PFSK-1 (cell line): ENCODE measurements around the gene RAB30.

Source experiments
- FOXP2 ChIP-seq: optimal IDR thresholded peaks from 2 replicates; pipeline ENCODE3; 2011; ENCODE audit warnings: borderline replicate concordance, control low read depth, inconsistent platforms; ENCODE audit not compliant: insufficient read depth; ENCODE audit errors: extremely low read length, extremely low read depth
- POLR2AphosphoS5 ChIP-seq: IDR thresholded peaks from 2 replicates; pipeline ENCODE4 v1.6.1; 2012; ENCODE audit warnings: low read depth, mild to moderate bottlenecking, control low read depth, low read length, moderate library complexity
- SIN3A ChIP-seq: IDR thresholded peaks from 2 replicates; pipeline ENCODE4 v1.6.1; 2012; ENCODE audit warnings: mild to moderate bottlenecking, low read length, moderate library complexity, borderline replicate concordance; ENCODE audit not compliant: insufficient read depth
- TAF1 ChIP-seq: IDR thresholded peaks from 2 replicates; pipeline ENCODE4 v1.6.1; 2012; ENCODE audit warnings: low read length, control low read depth, borderline replicate concordance; ENCODE audit not compliant: insufficient read depth
- TF ChIP-seq, protein P1 (sequence below), 2 experiments: IDR thresholded peaks; 2 replicates each; pipeline versions ENCODE4 v1.6.1 to v1.8.0; 2011 to 2012; ENCODE audit warnings: low read depth in 2 of 2, low read length in 2 of 2, control low read depth in 1 of 2, inconsistent platforms in 1 of 2, mild to moderate bottlenecking in 1 of 2, moderate library complexity in 1 of 2; ENCODE audit not compliant: insufficient read depth in 1 of 2

The RAB30 gene

DNA sequence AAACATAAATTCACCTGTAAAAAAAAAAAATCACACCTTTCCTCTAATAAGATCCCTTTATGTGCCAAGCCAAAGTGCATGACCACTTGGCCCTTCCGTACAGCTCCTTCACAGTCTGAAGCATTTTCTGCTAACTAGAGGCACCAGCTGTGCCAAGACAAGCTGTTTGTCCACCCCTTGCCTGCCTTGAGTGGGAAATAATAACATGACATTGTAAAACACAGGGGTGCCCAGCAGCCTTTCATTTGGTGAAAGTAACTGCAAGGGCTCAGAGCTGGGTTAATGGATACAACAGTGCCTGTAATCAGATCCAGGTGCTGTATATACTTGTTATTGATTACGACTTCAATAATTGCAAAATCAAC is 110.9 kb downstream of the RAB30 start:
- no peak for TF ChIP-seq TAF1
- TF ChIP-seq, protein P1, sequence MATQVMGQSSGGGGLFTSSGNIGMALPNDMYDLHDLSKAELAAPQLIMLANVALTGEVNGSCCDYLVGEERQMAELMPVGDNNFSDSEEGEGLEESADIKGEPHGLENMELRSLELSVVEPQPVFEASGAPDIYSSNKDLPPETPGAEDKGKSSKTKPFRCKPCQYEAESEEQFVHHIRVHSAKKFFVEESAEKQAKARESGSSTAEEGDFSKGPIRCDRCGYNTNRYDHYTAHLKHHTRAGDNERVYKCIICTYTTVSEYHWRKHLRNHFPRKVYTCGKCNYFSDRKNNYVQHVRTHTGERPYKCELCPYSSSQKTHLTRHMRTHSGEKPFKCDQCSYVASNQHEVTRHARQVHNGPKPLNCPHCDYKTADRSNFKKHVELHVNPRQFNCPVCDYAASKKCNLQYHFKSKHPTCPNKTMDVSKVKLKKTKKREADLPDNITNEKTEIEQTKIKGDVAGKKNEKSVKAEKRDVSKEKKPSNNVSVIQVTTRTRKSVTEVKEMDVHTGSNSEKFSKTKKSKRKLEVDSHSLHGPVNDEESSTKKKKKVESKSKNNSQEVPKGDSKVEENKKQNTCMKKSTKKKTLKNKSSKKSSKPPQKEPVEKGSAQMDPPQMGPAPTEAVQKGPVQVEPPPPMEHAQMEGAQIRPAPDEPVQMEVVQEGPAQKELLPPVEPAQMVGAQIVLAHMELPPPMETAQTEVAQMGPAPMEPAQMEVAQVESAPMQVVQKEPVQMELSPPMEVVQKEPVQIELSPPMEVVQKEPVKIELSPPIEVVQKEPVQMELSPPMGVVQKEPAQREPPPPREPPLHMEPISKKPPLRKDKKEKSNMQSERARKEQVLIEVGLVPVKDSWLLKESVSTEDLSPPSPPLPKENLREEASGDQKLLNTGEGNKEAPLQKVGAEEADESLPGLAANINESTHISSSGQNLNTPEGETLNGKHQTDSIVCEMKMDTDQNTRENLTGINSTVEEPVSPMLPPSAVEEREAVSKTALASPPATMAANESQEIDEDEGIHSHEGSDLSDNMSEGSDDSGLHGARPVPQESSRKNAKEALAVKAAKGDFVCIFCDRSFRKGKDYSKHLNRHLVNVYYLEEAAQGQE (IDR thresholded peaks at IDR 0.05; ENCODE audit: insufficient read depth in 1 of 2, low read depth in 2 of 2, low read length in 2 of 2), result no peak
- no peak for TF ChIP-seq SIN3A
- TF ChIP-seq POLR2AphosphoS5, result no peak
- no peak for TF ChIP-seq FOXP2

DNA sequence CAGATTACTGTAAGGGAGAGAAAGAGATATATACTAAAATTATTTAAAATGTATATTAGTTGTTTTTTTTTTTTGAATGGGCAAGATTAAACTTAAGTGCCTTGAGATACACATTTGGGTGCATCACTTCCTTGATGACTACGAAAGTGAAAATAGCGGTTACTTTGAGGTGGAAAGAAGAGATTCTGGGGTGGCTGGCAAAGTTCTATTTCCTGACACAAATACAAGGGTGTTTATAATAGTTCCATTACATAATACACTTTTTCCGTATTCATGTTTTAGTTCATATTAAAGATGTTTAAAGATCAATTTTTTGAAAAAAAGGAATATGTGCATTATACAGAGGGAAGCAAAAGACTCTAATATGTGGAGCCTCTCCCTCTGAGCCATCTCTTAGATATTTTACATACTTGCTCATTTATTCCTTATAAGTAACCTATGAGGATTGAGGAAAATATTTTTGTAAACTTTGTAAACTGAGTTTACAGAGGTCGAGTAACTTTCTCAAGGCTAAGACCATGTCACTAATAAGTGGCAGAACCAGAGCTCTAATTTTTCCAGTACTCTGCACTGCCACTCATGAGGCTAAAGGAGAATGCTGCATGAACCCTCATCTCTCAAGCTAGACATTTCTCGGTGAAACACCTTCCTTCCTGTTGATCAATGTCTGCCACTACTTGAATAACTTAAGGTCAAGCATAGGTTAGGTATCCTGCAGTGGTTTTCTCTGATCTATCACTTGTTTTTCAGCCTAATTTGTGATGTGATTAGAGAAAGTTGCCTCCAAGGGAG is 111.5 kb downstream of the RAB30 start:
- TF ChIP-seq, protein P1 (IDR thresholded peaks at IDR 0.05; ENCODE audit: insufficient read depth in 1 of 2, low read depth in 2 of 2, low read length in 2 of 2), result no peak
- TF ChIP-seq FOXP2 (no peak), TAF1 (no peak), SIN3A (no peak), POLR2AphosphoS5 (no peak)

DNA sequence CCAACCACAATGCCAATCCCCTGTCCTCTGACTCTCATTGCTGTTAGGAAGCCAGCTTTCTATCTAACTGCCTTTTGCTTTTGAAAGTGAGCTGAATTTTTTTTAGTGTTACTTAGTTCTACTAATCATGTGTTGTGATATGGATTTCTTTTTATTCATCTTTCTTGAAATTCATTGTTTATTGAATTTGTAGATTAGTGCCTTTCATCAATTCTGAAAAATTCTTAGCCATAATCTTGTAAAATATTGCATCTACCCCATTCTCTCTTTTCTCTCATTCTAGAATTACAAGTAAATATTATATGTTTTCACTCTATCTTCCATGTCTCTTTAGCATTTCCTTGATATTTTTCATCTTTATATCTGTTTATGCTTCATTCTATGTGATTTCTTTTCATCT is 122.3 kb downstream of the RAB30 start:
- TF ChIP-seq TAF1 (no peak), SIN3A (no peak), FOXP2 (no peak), POLR2AphosphoS5 (no peak)
- TF ChIP-seq, protein P1 (IDR thresholded peaks at IDR 0.05; ENCODE audit: insufficient read depth in 1 of 2, low read depth in 2 of 2, low read length in 2 of 2), result no peak

DNA sequence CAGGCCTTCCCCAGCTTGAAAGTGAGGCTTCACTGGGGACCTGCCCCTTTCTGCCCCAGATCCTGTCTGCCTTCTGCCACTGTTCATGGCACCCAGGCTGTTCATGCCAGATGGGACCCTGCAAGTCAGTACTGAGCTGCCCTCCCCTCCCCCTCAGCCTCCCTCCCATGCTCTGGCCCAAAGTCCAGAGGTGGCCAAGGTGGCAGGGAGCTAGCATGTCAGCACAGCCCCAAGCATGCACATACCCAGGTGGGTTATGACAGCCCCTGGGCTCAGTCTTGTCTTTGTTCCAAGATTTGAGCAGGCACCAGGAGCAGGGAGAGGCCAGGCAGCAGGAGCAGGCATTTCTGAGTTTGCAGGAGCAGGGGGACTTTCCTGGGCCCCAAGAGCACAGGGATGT is 126.0 kb downstream of the RAB30 start:
- TF ChIP-seq FOXP2 (no peak), SIN3A (no peak), POLR2AphosphoS5 (no peak), TAF1 (no peak)
- TF ChIP-seq, protein P1 (IDR thresholded peaks at IDR 0.05; ENCODE audit: insufficient read depth in 1 of 2, low read depth in 2 of 2, low read length in 2 of 2), result no peak

DNA sequence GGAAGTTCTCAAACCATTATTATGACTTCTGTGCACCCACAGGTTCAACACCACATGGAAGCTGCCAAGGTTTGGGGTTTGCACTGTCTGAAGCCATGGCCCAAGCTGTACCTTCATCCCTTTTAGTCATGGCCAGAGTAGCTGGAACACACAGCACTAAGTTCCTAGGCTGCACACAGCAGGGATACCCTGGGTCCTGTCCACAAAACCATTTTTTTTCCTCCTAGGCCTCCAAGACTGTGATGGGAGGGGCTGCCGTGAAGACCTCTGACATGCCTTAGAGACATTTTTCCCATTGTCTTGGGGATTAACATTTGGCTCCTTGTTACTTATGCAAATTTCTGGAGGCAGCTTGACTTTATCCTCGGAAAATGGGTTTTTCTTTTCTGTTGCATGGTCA is 127.5 kb downstream of the RAB30 start:
- TF ChIP-seq SIN3A (no peak), POLR2AphosphoS5 (no peak), FOXP2 (no peak), TAF1 (no peak)
- TF ChIP-seq, protein P1 (IDR thresholded peaks at IDR 0.05; ENCODE audit: insufficient read depth in 1 of 2, low read depth in 2 of 2, low read length in 2 of 2), result no peak
